ENCODE results near the gene VWF.

DNA sequence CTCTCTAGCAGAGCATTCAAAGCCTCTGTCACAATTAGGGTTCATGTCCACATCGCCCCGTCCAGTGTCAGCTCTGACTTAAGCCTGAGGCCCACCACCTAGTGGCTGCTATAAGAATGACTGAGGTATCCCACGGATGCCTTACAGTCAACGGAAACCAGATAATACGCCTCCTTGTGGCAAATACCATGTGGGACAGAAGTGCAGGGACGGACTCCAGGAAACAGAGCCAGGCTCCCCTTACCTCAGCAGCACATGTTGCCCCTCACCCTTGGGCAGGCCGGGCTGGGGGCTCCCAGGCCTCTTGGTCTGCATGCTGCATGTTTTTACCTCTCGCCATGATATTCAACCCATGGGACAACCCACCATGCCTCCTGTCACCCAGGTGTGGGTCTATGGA is 86.3 kb downstream of the VWF start:
- no peak for TF ChIP-seq POLR2A (IDR thresholded peaks at IDR 0.05)
- TF ChIP-seq, protein P1, sequence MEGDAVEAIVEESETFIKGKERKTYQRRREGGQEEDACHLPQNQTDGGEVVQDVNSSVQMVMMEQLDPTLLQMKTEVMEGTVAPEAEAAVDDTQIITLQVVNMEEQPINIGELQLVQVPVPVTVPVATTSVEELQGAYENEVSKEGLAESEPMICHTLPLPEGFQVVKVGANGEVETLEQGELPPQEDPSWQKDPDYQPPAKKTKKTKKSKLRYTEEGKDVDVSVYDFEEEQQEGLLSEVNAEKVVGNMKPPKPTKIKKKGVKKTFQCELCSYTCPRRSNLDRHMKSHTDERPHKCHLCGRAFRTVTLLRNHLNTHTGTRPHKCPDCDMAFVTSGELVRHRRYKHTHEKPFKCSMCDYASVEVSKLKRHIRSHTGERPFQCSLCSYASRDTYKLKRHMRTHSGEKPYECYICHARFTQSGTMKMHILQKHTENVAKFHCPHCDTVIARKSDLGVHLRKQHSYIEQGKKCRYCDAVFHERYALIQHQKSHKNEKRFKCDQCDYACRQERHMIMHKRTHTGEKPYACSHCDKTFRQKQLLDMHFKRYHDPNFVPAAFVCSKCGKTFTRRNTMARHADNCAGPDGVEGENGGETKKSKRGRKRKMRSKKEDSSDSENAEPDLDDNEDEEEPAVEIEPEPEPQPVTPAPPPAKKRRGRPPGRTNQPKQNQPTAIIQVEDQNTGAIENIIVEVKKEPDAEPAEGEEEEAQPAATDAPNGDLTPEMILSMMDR (IDR thresholded peaks at IDR 0.05) = no peak
